Endothelial cell of umbilical vein (primary cell): Measurements from ENCODE around the gene TPCN2. TPM values are rescaled to one million over a fixed set of nuclear protein-coding genes. Genes with fewer than 3 reads are reported as not detected.

Experiments
- BruUV-seq: library from RNA; stranded (reverse); fragments of 400-500 nt; replicated peaks from 2 replicates; lab custom pipeline; 2021; lab: Mats Ljungman, UMichigan
- CTCF ChIA-PET: fragments of 300-600, 350-600 bp; sonication (Branson Sonifier 250); formaldehyde crosslinking; loops from one replicate; lab custom pipeline; 2021; ENCODE audit warnings: antibody characterized with exemption, inconsistent platforms; lab: Charles Lee
- POLR2A ChIA-PET: fragments of 300-600, 350-600 bp; sonication (Branson Sonifier 250); formaldehyde crosslinking; loops from one replicate; lab custom pipeline; 2021; ENCODE audit warnings: antibody characterized with exemption, inconsistent platforms; lab: Charles Lee
- DNase-seq: peaks from one replicate; pipeline ENCODE4 v3.0.0-alpha.2; 2011; ENCODE audit warnings: low read depth, low spot score
- FAIRE-seq: peaks from 2 replicates; lab custom pipeline; 2011; peaks lifted over from hg19 to GRCh38; lab: Jason Lieb, UNC
- H2AFZ ChIP-seq: 2 replicates; pipeline ENCODE4 v1.6.0; 2012; ENCODE audit warnings: low read depth, low read length, control low read depth, inconsistent platforms
- H3K27ac ChIP-seq: 2 replicates; pipeline ENCODE4 v1.5.1; 2011; ENCODE audit warnings: low read depth, mild to moderate bottlenecking, control low read depth, low read length, moderate library complexity; ENCODE audit not compliant: insufficient read depth
- H3K27me3 ChIP-seq, 2 experiments: 2 replicates each; pipeline versions ENCODE4 v1.6.0 to v1.6.1; 2011; ENCODE audit warnings: low read length in 2 of 2, mixed read lengths in 1 of 2; ENCODE audit not compliant: control insufficient read depth in 2 of 2, insufficient read depth in 2 of 2
- H3K36me3 ChIP-seq, 2 experiments: 2 replicates in 1 of 2; 3 replicates in 1 of 2; pipeline ENCODE4 v1.5.1; 2011; ENCODE audit warnings: low read length in 2 of 2, mild to moderate bottlenecking in 1 of 2, moderate library complexity in 1 of 2; ENCODE audit not compliant: control insufficient read depth in 2 of 2, insufficient read depth in 2 of 2; ENCODE audit errors: extremely low read depth in 1 of 2
- H3K4me1 ChIP-seq: 3 replicates; pipeline ENCODE4 v1.5.1; 2011; ENCODE audit warnings: mild to moderate bottlenecking, low read length; ENCODE audit not compliant: control insufficient read depth, insufficient read depth; ENCODE audit errors: extremely low read depth
- H3K4me2 ChIP-seq: 2 replicates; pipeline ENCODE4 v1.6.1; 2011; ENCODE audit warnings: low read length, control low read depth, mixed read lengths; ENCODE audit not compliant: insufficient read depth
- H3K4me3 ChIP-seq, 3 experiments: fragments of 200-600 bp in 1 of 3; sonication (generic), shearing (Covaris generic) in 1 of 3; replicated peaks in 1 of 3; 2 replicates each; pipeline ENCODE4 v1.5.1; 2011 to 2016; ENCODE audit warnings: control low read depth in 3 of 3, low read length in 3 of 3, mild to moderate bottlenecking in 2 of 3, inconsistent platforms in 1 of 3, low read depth in 1 of 3, moderate library complexity in 1 of 3; ENCODE audit not compliant: insufficient read depth in 1 of 3
- H3K79me2 ChIP-seq: 2 replicates; pipeline ENCODE4 v1.6.0; 2012; ENCODE audit warnings: low read length, inconsistent platforms; ENCODE audit not compliant: control insufficient read depth, insufficient read depth
- H3K9ac ChIP-seq: replicated peaks from 2 replicates; pipeline ENCODE3; 2011; ENCODE audit warnings: low read length, control low read depth; ENCODE audit not compliant: insufficient read depth; ENCODE audit errors: extremely low read depth
- H3K9me1 ChIP-seq: replicated peaks from 3 replicates; pipeline ENCODE4 v1.6.0; 2011; ENCODE audit warnings: mild to moderate bottlenecking, low read length; ENCODE audit not compliant: control insufficient read depth, insufficient read depth; ENCODE audit errors: extremely low read depth
- H3K9me3 ChIP-seq: replicated peaks from 2 replicates; pipeline ENCODE4 v1.5.1; 2012; ENCODE audit warnings: low read length, inconsistent platforms; ENCODE audit not compliant: control insufficient read depth, insufficient read depth
- H4K20me1 ChIP-seq: replicated peaks from 2 replicates; pipeline ENCODE3; 2011; ENCODE audit warnings: mild to moderate bottlenecking, low read length; ENCODE audit not compliant: control insufficient read depth, insufficient read depth; ENCODE audit errors: extremely low read depth
- CTCF ChIP-seq, 2 donors: IDR thresholded peaks; 1 replicate in 1 of 2; 2 replicates in 1 of 2; pipeline ENCODE4 v1.5.1; 2011; ENCODE audit warnings: low read length in 2 of 2, mild to moderate bottlenecking in 2 of 2, moderate library complexity in 2 of 2, control low read depth in 1 of 2, inconsistent platforms in 1 of 2, low read depth in 1 of 2; ENCODE audit not compliant: insufficient read depth in 1 of 2; ENCODE audit errors: extremely low read depth in 1 of 2
- EZH2 ChIP-seq: IDR thresholded peaks from 2 replicates; pipeline ENCODE4 v1.6.1; 2012; ENCODE audit warnings: borderline replicate concordance, low read depth, mild to moderate bottlenecking, moderate library complexity, low read length, inconsistent platforms; ENCODE audit not compliant: severe bottlenecking
- FOS ChIP-seq: IDR thresholded peaks from 2 replicates; pipeline ENCODE4 v1.6.1; 2011; ENCODE audit warnings: mild to moderate bottlenecking, low read length, moderate library complexity, borderline replicate concordance; ENCODE audit not compliant: insufficient read depth
- GATA2 ChIP-seq: IDR thresholded peaks from 2 replicates; pipeline ENCODE4 v1.7.0; 2011; ENCODE audit warnings: low read depth, mild to moderate bottlenecking, moderate library complexity, mixed read lengths, low read length; ENCODE audit not compliant: insufficient read length, insufficient read depth
- JUN ChIP-seq: IDR thresholded peaks from 2 replicates; pipeline ENCODE4 v1.6.1; 2011; ENCODE audit warnings: borderline replicate concordance, low read depth; ENCODE audit not compliant: insufficient read length, insufficient read depth
- MAX ChIP-seq: IDR thresholded peaks from 2 replicates; pipeline ENCODE4 v1.6.1; 2011; ENCODE audit not compliant: insufficient read depth, insufficient read length
- MYC ChIP-seq: IDR thresholded peaks from one replicate; pipeline ENCODE4 v1.6.1; 2011; ENCODE audit warnings: mild to moderate bottlenecking, low read depth, low read length
- POLR2A ChIP-seq: IDR thresholded peaks from 2 replicates; pipeline ENCODE4 v1.6.1; 2012; ENCODE audit warnings: low read depth, mild to moderate bottlenecking, control low read depth, low read length
- POLR2AphosphoS5 ChIP-seq: IDR thresholded peaks from 2 replicates; pipeline ENCODE4 v1.6.1; 2012; ENCODE audit warnings: low read depth, mild to moderate bottlenecking, control low read depth, low read length, moderate library complexity; ENCODE audit not compliant: insufficient read depth
- dilution Hi-C: fragments of 300-500 bp; cut with MboI; formaldehyde crosslinking; loops from one replicate; pipeline ENCODE4 v1.15.0; 2019; ENCODE audit warnings: low sequenced_read_pairs; ENCODE audit not compliant: extremely low pct_ligation_motif_present
- intact Hi-C: fragments of 100-400 bp; cut with micrococcal nuclease; formaldehyde crosslinking; loops from one replicate; pipeline ENCODE4 v1.10.0; 2022
- polyA plus RNA-seq, 4 experiments: library from polyadenylated mRNA; depleted of rRNA in 3 of 4; stranded (reverse) in 3 of 4; unstranded in 1 of 4; fragments of >200 nt; gene quantifications; 2 replicates each; pipeline versions ENCODE4 v1.2.1 to v1.2.3, GENCODE V29; 2011 to 2012; ENCODE audit warnings: missing spikeins in 1 of 4
- total RNA-seq: library from RNA; stranded (reverse); gene quantifications from 2 replicates; pipeline ENCODE4 v1.2.3, GENCODE V29; 2021

The TPCN2 gene
- total and polyA plus RNA-seq, 2 donors (not counting 3 experiments of a cell fraction or from before 2014, with no cell fraction given): 10.3 to 13.4 TPM

- H3K9me1 ChIP-seq: no peaks in the 10 kb centered on the region
- no peak overlapping the region for H3K27ac ChIP-seq
- FAIRE-seq: no peak
- no peak for DNase-seq
- no peaks in the 10 kb centered on the region for H4K20me1 ChIP-seq
- H3K36me3 ChIP-seq: no peaks in the 10 kb centered on the region
- H3K4me2 ChIP-seq: no peak overlapping the region
- CTCF ChIA-PET: interaction anchor here (1.0 to 1.5 kb wide), 5 partner anchors 12 to 668 kb away, joined by 3 to 5 read pairs (median 3); partner anchors contain the start of gene MRGPRF
- BruUV-seq: no TSS peak
- no peak for TF ChIP-seq MYC
- TF ChIP-seq POLR2A: no peak
- no peak for TF ChIP-seq GATA2
- no peak for TF ChIP-seq JUN
- no peak for TF ChIP-seq POLR2AphosphoS5
- TF ChIP-seq EZH2: no peak
- TF ChIP-seq FOS: no peak
- TF ChIP-seq MAX: no peak
- no peak for TF ChIP-seq CTCF (IDR thresholded peaks at IDR 0.05; ENCODE audit: extremely low read depth in 1 of 2, insufficient read depth in 1 of 2, low read depth in 1 of 2, low read length in 2 of 2)
- no peaks in the 10 kb centered on the region for H3K9me3 ChIP-seq
- H3K27me3 ChIP-seq: no peaks in the 10 kb centered on the region
- H3K4me3 ChIP-seq: no peak overlapping the region
- no peak overlapping the region for H2AFZ ChIP-seq
- POLR2A ChIA-PET: no interaction called here
- dilution Hi-C loops (no loop called here), intact Hi-C loops (no loop called here)
- peaks cover 4% of the 10 kb centered on the region for H3K4me1 ChIP-seq
- no peak overlapping the region for H3K9ac ChIP-seq
- H3K79me2 ChIP-seq: no peaks in the 10 kb centered on the region
Measured at GRCh38 chr11:69001243-69002081, 47.3 kb upstream of the TPCN2 start.
